Epithelial cell of prostate (primary cell): ENCODE results near the gene ROPN1L.
A peak's percentile ranks its signal among the peaks of the same experiment; 100 is the strongest.
"Not testable (repeated sequence)": the region's sequence is repeated elsewhere in the genome, so short reads cannot be mapped to it uniquely, and the experiment has no call there.

Experiments used
- DNase-seq: peaks from one replicate; pipeline ENCODE4 v3.0.0-alpha.2; 2011; ENCODE audit warnings: low read depth, low spot score
- H3K27ac ChIP-seq: fragments of 450-650 bp; 2 replicates; pipeline ENCODE4 v1.5.1; 2017; ENCODE audit warnings: mild to moderate bottlenecking

The ROPN1L gene

GRCh38 chr5:10475931-10476676 is 34.4 kb downstream of the ROPN1L start:
- DNase-seq: no peak
- no peak overlapping the region for H3K27ac ChIP-seq

DNA sequence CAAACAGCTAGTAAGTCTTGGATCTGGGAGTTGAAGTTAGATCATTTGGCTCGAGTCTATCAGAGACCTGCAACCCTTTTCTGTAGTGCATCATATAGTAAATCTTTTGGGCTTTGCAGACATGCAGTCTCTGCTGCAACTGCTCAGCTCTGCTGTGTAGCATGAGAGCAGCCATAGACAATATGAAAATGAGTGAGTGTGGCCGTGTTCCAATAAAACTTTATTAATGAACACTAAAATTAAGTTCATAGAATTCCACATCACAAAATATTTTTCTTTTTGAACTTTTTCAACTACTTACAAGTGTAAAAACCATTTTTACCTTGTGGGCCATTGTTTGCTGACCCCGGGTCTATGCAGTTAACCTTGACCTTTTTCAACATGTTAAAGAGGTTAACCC is 35.2 kb downstream of the ROPN1L start:
- H3K27ac ChIP-seq: no peak overlapping the region
- DNase-seq: no peak

GRCh38 chr5:10477943-10478342 is 36.3 kb downstream of the ROPN1L start:
- no peak for DNase-seq
- no peak overlapping the region for H3K27ac ChIP-seq

GRCh38 chr5:10478436-10478835 is 36.8 kb downstream of the ROPN1L start:
- peak overlapping the region; percentile 58 for H3K27ac ChIP-seq
- DNase-seq: no peak

- peak; percentile 46 for DNase-seq
- peak overlapping the region; percentile 58 for H3K27ac ChIP-seq
Observed at GRCh38 chr5:10479154-10479721, 37.6 kb downstream of the ROPN1L start.

DNA sequence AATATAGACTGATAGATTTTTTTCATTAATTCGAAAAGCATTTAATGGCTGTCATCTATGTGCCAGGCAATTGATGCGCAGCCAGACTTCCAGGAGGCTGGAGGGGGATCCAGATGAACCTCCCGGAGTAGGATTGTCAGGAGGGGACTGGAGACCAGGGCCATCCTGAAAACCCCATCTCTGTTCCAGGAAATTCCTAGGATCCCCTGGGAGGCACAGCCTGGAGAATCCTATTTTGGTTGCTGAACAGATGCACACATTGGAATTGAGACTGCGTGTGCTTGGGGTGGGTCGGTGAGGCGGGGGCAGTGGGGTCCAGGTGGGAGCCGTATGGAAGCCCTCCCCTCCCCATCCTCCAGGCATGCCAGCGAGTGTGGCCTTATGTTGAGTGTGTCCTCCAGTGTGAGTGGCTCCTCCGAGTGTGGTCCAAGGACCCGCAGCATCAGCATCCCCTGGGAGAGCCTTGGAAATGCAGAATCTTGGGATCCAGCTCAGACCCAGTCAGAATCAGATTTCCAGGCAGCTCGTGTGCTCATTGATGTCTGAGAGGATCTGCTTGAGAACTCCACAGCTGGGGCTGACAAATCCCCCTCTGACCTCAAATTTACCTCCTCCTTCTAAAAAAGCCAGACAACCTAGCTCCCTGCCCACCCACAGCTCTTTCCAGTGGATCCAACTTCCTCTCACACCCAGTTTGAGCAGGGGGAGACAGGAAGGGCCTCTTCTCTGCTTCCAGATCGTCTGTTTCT is 38.7 kb downstream of the ROPN1L start:
- DNase-seq: no peak
- H3K27ac ChIP-seq: no peak overlapping the region

DNA sequence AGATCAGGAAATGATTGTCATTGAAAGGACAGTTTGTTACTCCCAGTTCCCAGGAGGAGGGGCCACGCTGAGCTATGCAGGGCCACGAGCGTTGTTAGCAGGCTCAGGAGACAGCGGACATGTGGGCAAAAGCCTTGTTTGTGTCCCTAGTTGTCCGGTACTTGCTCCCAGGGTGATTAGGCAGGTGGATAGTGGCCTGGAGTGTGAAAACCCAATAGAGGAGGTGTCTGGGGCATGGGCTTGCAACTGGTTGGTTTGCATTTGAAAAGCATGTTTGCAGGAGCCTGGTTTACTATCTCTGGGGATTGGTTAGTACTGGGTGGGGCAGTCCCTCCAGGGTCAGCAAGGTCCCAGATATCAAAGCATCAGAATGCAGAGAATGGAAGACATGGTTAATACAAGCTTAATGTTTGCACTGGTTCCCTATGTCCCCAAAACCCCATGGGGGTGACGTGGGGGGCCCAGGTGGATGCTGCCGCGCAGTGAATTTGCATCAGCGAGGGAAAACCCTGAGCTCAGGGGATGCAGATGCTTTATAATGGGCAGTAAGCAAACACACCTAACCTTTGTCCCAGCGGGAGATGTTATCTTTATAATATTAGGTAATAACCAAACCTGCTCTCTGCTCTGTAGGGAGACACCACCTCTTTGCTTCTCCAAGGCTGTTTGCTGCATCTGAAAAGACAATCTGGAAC is 39.7 kb downstream of the ROPN1L start:
- DNase-seq: no peak
- no peak overlapping the region for H3K27ac ChIP-seq

- DNase-seq: no peak
- H3K27ac ChIP-seq: no peak overlapping the region
Observed at GRCh38 chr5:10482791-10483530, 41.3 kb downstream of the ROPN1L start.

DNA sequence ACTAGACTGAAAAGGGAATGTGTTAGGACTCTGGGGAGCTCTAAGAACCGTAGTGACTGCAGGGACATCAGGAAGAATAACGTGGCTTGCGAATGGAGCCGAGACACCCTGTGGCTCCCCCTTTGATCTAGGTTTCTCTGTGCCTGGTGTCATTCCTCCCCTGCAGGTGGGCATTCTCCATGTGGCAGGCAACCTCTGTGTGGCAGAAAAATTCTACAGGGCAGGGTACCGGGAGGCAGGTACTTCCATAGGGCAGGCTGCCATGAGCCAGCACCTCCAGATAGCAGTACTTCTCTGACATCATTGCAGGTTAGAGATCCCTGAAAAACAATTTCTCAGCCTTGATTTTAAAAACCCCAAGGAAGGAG is 43.1 kb downstream of the ROPN1L start:
- DNase-seq: no peak
- H3K27ac ChIP-seq: no peak overlapping the region

GRCh38 chr5:10485142-10485795 is 43.6 kb downstream of the ROPN1L start:
- DNase-seq: no peak
- no peak overlapping the region for H3K27ac ChIP-seq

DNA sequence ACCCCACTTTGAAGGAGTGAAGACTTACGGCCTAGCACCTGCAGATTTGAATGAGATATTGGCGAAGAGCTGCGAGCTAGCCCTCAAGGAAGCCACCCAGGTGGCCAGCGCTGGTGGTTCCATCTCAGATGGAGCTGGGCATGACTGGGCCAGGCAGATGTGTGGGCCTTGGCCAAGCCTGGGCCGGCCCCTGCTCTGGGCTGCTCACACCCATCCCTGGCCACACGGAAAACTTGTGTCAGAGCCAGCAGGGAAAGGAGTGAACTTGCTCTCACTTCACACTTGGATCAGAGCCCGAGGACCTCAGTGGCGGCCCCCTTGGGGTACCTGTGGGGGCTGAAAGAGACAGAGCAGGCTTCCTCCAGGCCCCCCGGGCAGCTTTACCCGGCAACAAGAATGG is 44.2 kb downstream of the ROPN1L start:
- DNase-seq: no peak
- H3K27ac ChIP-seq: no peak overlapping the region

DNA sequence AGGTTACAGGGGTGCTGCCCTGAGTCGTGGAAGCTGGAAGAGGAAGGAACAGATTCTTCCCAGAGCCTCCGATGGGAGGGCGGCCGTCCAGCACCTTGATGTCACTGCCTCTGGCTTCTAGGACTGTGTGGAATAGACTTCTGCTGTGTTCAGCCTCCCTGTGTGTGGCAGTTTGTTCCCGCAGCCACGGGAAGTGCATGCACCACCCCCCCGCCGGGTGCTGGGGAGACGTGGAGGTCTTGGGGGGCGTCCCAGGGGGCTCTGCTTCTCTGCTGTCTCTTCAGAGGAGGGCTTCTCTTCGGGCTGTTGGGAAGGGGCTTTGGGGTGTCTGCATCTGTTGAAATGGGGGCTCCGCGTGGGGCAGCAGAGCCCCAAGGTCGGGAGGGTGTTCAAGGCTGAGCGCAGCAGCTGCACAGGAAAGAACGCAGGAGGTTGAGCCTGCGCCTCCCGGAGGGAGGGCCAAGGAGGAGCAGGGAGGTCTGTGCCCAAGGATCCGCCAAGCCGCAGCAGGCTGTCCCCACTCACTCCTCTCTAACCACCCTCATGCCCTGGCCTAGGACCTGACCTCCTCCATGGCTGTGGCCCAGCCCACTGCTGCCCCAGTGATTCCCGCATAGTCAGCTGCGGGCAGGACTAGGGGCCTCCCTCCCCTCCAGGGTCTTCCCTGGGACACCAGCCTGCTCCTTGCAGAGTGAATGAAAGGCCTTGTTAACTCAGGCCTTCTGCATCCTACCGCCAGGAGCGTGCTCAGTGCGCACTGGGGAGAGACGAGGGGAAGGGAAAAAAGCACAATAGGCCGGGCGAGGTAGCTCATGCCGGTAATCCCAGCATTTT is 45.0 kb downstream of the ROPN1L start:
- H3K27ac ChIP-seq: no peak overlapping the region
- DNase-seq: no peak

GRCh38 chr5:10488144-10488543 is 46.5 kb downstream of the ROPN1L start:
- H3K27ac ChIP-seq: no peak overlapping the region
- DNase-seq: no peak

GRCh38 chr5:10489810-10490426 is 48.2 kb downstream of the ROPN1L start:
- DNase-seq: no peak
- no peak overlapping the region for H3K27ac ChIP-seq

DNA sequence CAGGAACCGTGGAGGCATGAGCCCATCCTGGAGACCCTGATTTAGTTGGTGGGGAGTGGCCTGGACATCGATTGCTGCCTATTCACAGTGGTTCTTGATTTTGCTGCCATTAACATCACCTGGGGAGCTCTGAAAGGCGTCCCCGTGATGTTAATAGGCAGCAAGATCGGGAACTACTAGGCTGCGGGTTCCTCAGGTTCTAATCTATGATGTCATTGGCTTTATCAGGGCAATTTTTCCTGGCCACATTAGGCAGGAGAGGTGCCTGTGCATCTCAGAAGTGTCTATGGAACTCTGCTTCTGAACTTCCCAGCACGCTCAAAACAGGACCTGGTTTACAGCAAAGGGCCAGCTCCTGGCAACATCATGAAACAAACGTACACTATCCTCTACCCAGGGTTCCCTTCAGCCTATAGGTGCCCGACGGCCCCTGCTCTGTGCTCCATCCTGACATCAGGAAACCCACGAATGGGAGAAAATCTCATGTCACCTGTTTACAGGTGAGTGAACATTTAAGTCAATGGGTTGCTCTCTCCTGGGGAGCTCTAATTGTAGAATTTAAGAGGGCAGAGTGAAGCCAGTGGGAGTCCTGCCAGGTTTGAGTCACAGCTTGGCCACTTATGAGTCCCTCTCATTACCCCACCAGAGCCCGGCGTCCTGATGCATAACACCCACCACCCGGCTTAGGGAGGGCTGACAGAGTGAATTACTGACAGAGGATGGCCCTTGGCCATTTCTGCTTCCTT is 49.4 kb downstream of the ROPN1L start:
- no peak for DNase-seq
- H3K27ac ChIP-seq: no peak overlapping the region

- H3K27ac ChIP-seq: no peak overlapping the region
- DNase-seq: no peak
Observed at GRCh38 chr5:10491673-10492026, 50.0 kb downstream of the ROPN1L start.

- no peak for DNase-seq
- no peak overlapping the region for H3K27ac ChIP-seq
Observed at GRCh38 chr5:10493884-10494283, 52.2 kb downstream of the ROPN1L start.

DNA sequence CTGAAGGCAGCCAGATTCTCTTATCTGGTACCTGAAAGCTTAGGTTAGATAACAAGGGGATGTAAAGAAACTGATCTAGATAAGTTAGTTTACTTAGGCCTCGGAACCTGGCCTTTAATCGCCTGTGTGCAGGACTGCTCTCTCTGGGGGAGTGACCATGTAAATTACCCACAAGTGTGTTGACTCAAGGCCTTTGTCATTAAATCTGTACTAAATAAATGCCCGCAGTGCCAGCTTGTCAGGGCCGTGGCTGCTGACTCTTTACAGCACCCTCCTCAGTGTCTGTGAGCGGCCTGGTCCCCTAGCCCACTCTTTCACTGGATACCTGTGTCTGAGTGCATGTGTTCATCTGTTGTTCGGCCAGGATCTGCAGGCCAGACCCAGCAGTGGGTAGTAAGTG is 52.8 kb downstream of the ROPN1L start:
- not testable (repeated sequence) for DNase-seq, H3K27ac ChIP-seq
